Measurements from ENCODE around the gene FAM81A. TPM values are rescaled to one million over a fixed set of nuclear protein-coding genes. Genes with fewer than 3 reads are reported as not detected.

The FAM81A gene
- total and polyA plus RNA-seq, 12 donors, result 1.3 to 10.1 (median 3.6) TPM

DNA sequence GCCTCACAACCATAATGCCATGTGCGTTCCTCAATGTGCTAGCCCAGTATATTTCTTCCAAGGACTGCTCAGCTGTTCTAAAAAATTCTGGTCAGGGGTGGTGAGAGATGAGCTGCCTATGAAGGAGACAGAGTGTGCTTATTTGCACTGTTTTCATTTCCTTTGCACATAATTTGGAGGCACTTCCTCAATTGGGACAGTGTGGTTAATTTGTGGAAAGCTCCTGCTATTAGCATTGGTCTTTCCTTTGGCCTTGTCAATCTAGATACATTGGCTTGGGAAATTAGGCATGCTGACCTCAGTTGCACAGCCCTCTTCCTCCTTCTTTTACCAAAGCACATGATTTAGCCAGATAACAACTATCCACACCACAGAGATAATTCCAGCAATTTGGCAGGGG is 9.4 kb downstream of the FAM81A start:
- TF ChIP-seq, protein P1, sequence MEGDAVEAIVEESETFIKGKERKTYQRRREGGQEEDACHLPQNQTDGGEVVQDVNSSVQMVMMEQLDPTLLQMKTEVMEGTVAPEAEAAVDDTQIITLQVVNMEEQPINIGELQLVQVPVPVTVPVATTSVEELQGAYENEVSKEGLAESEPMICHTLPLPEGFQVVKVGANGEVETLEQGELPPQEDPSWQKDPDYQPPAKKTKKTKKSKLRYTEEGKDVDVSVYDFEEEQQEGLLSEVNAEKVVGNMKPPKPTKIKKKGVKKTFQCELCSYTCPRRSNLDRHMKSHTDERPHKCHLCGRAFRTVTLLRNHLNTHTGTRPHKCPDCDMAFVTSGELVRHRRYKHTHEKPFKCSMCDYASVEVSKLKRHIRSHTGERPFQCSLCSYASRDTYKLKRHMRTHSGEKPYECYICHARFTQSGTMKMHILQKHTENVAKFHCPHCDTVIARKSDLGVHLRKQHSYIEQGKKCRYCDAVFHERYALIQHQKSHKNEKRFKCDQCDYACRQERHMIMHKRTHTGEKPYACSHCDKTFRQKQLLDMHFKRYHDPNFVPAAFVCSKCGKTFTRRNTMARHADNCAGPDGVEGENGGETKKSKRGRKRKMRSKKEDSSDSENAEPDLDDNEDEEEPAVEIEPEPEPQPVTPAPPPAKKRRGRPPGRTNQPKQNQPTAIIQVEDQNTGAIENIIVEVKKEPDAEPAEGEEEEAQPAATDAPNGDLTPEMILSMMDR (IDR thresholded peaks at IDR 0.05), result no peak
- intact Hi-C loops (cut with DNase I), result no loop called here
- no peak for DNase-seq
- Histone ChIP-seq H3K27me3 (no peaks in the 10 kb centered on the region), H3K4me1 (peaks cover 0 to 4% (median 0%) of the 10 kb centered on the region in 9 donors), H3K36me3 (no peaks in the 10 kb centered on the region), H3K9me3 (no peaks in the 10 kb centered on the region), H3K27ac (no peak overlapping the region), H3K4me3 (no peak overlapping the region)
- ATAC-seq, result no peak
- 97 to 100% methylated on average over 1 of the region's 1 CpG for WGBS, 2 donors

DNA sequence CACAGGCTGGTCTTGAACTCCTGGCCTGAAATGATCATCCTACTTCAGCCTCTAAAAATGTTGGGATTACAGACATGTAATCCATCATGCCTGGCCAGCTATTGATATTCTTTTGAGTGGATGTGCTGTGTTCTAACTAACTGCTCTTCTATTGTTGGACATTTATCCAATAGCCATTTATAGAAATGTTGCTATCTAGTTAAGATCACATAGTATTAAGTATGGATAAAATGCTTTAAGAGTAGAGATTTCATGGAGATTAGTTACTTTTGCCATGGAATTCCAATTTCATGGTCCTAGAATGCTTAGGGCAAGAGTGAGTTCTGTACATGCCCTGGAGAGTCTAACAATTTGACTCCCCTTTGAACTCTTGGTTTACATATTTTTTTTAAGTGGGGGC is 10.9 kb downstream of the FAM81A start:
- TF ChIP-seq, protein P1 (IDR thresholded peaks at IDR 0.05), result no peak
- no peak for ATAC-seq
- H3K27ac ChIP-seq, result no peak overlapping the region

DNA sequence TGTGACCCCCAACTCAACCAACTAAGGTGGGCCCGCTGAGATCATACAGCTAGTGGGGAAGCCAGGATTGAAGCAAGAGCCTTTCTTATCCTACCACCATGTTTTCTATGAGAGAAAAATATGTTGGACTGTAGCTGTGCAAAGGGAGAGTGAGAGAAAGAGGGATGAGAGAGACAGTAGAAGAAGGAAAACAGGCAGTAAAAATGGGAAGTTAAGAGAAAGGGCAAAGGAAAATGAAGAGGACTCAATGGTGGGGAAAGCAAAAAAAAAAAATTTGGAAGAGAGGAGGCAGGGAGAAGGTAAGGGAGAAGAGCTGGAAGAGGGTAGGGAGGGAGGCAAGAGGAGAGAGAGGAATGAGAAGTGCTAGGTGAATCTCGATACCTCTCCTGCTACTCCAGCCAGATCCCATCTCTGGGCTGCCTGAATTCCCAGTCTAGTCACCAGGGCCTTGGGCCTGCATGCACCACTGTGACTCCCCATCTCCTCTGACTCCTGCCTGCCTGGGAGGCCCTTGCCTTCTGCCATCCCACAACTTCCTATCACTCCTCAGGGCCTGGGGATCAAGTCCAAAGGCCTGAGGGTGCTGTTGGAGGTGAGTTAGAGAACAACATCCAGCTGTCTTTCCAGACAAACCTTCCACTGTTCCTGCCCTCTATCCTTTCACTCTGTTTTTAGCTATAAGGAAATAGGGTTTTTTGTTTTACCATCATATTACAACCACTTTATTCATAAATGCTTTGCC is 15.7 kb downstream of the FAM81A start:
- TF ChIP-seq, protein P1 (IDR thresholded peaks at IDR 0.05), result no peak
- 84 to 93% methylated on average over 2 of the region's 2 CpGs for WGBS, 2 donors
- H3K4me3 ChIP-seq, result no peak overlapping the region
- DNase-seq (no peak), ATAC-seq (no peak)
- H3K36me3 ChIP-seq, result no peaks in the 10 kb centered on the region
- H3K27me3 ChIP-seq, result no peaks in the 10 kb centered on the region
- H3K4me1 ChIP-seq, result no peaks in the 10 kb centered on the region
- intact Hi-C loops (cut with DNase I), result no loop called here
- no peaks in the 10 kb centered on the region for H3K9me3 ChIP-seq
- no peak overlapping the region for H3K27ac ChIP-seq

More for the DNA sequence above, 10.9 kb downstream of the FAM81A start:
- Histone ChIP-seq H3K9me3 (no peaks in the 10 kb centered on the region), H3K36me3 (no peaks in the 10 kb centered on the region), H3K4me3 (no peak overlapping the region), H3K27me3 (no peaks in the 10 kb centered on the region), H3K4me1 (peaks cover 0 to 4% (median 0%) of the 10 kb centered on the region in 9 donors)
- intact Hi-C loops (cut with DNase I), result no loop called here
- no peak for DNase-seq

DNA sequence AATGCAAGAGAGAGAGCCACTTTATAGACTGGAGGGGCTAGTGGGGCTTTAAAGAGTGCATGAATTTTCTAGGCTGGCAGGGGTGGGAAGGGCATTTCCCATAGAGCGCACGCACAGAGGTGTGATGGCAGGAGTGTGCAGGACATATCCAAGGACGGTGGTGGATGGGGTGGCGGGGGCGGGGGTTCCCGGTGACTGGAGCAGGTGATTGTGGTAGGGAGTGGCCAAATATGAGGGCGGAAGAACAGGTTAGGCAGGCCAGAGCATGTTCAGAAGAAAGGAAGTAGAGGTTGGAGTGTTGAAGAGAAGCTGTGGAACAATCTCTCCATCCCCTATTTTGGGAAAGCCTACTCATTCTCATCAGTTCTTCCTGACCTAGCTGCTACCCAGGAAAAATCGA is 18.1 kb downstream of the FAM81A start:
- TF ChIP-seq, protein P1 (IDR thresholded peaks at IDR 0.05), result no peak
- Histone ChIP-seq H3K27me3 (no peaks in the 10 kb centered on the region), H3K4me1 (no peaks in the 10 kb centered on the region), H3K27ac (no peak overlapping the region), H3K36me3 (peaks cover 0 to 2% (median 0%) of the 10 kb centered on the region in 9 donors), H3K4me3 (no peak overlapping the region), H3K9me3 (peaks cover 0 to 2% (median 0%) of the 10 kb centered on the region in 11 donors)
- ATAC-seq (no peak), DNase-seq (no peak)
- 84 to 85% methylated on average over 8 of the region's 8 CpGs for WGBS, 2 donors
- intact Hi-C loops (cut with DNase I), result no loop called here
